Gastroesophageal sphincter (tissue), 4 donors: ENCODE measurements around the gene LDLRAD2. TPM values are rescaled to one million over a fixed set of nuclear protein-coding genes. Genes with fewer than 3 reads are reported as not detected.
"Not testable (repeated sequence)": the region's sequence is repeated elsewhere in the genome, so short reads cannot be mapped to it uniquely, and the experiment has no call there.

Experiments
- ATAC-seq: fragments of 150-250 bp; one replicate; pipeline ENCODE4 v1.9.1; 2016; ENCODE audit warnings: mild to moderate bottlenecking, moderate library complexity
- H3K27ac ChIP-seq, 4 donors: fragments of 200-600 bp; sonication (generic) in 3 of 4; 1 replicate in 3 of 4; 2 replicates in 1 of 4; pipeline ENCODE4 v1.5.1; 2016 to 2019
- H3K27me3 ChIP-seq: fragments of 200-600 bp; sonication (generic); one replicate; pipeline ENCODE4 v1.5.1; 2019
- H3K36me3 ChIP-seq, 2 donors: fragments of 200-600 bp; sonication (generic); one replicate each; pipeline ENCODE4 v1.5.1; 2019; ENCODE audit warnings: control low read depth in 1 of 2
- H3K4me1 ChIP-seq, 3 donors: fragments of 200-600 bp; sonication (generic); 1 replicate in 2 of 3; 2 replicates in 1 of 3; pipeline ENCODE4 v1.5.1; 2016 to 2019; ENCODE audit warnings: control low read depth in 2 of 3
- H3K4me3 ChIP-seq, 2 donors: fragments of 200-600 bp; sonication (generic); one replicate each; pipeline ENCODE4 v1.5.1; 2019; ENCODE audit warnings: mild to moderate bottlenecking in 1 of 2, moderate library complexity in 1 of 2
- H3K9me3 ChIP-seq, 3 donors: fragments of 200-600 bp; sonication (generic); one replicate each; pipeline ENCODE4 v1.5.1; 2017 to 2019; ENCODE audit warnings: control low read depth in 2 of 3
- CTCF ChIP-seq, 4 experiments: fragments of 200-600 bp in 2 of 4; fragments of 450-650 bp in 2 of 4; sonication (generic) in 1 of 4; IDR thresholded peaks; one replicate each; pipeline ENCODE4 v1.5.1; 2017 to 2019; ENCODE audit warnings: antibody characterized with exemption in 4 of 4, mild to moderate bottlenecking in 2 of 4, moderate library complexity in 2 of 4
- EP300 ChIP-seq: sonication (generic); formaldehyde crosslinking; IDR thresholded peaks from one replicate; pipeline ENCODE4 v1.6.1; 2017; ENCODE audit warnings: antibody characterized with exemption, mild to moderate bottlenecking
- POLR2A ChIP-seq, 2 donors: fragments of 450-650 bp; IDR thresholded peaks; one replicate each; pipeline ENCODE4 v1.6.1; 2017; ENCODE audit warnings: antibody characterized with exemption in 2 of 2, mild to moderate bottlenecking in 2 of 2, moderate library complexity in 1 of 2
- POLR2AphosphoS5 ChIP-seq: sonication (generic); formaldehyde crosslinking; IDR thresholded peaks from one replicate; pipeline ENCODE4 v1.6.1; 2017; ENCODE audit warnings: antibody characterized with exemption
- WGBS, 2 donors: methylation state at CpG; one replicate each; pipeline ENCODE4 v1.1.5; 2018; ENCODE audit warnings: low coverage in 1 of 2; 5-methylcytosine and 5-hydroxymethylcytosine counted together
- total RNA-seq, 4 donors: library from RNA; depleted of rRNA; stranded (reverse); fragments of >200 nt; gene quantifications; one replicate each; pipeline ENCODE4 v1.1.0, GENCODE V29; 2016

Gene LDLRAD2
- total RNA-seq, 4 donors from 2014 or later = 0.08 TPM; not detected in 3

- Histone ChIP-seq H3K27me3 (no peaks in the 10 kb centered on the region), H3K27ac (peak overlapping the region in 1 of 4 donors; percentile 51), H3K4me1 (no peaks in the 10 kb centered on the region), H3K36me3 (peaks cover 0 to 96% of the 10 kb centered on the region in 2 donors), H3K4me3 (no peak overlapping the region), H3K9me3 (no peaks in the 10 kb centered on the region)
- TF ChIP-seq CTCF (IDR thresholded peaks at IDR 0.05) (no peak), POLR2AphosphoS5 (no peak), POLR2A (IDR thresholded peaks at IDR 0.05) (no peak), EP300 (no peak)
- no peak for ATAC-seq
- WGBS, 2 donors = 60 to 85% methylated on average over 2 of the region's 2 CpGs
Observed at GRCh38 chr1:21824926-21825325, 12.9 kb downstream of the LDLRAD2 start.

DNA sequence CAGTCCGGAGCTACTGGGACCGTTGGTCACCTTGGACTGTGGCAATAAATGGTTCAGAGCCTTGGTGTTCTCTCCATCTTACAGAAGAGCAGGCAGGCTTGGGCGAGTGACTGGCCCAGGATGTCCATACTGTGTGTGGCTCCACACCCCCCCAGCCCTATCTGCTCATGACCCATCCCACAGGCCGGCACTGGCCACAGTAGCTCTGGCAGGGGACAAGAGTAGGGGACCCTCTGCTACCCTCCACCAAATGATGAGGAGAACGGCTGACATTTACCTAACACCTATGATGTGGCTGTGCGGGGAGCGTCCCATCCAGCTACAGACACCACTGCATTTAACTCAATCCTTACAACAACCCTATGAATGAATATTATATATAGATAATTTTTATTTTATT lies 13.3 kb downstream of the LDLRAD2 start:
- peaks cover 0 to 100% of the 10 kb centered on the region in 2 donors for H3K36me3 ChIP-seq
- TF ChIP-seq CTCF (IDR thresholded peaks at IDR 0.05) = no peak
- no peak for TF ChIP-seq POLR2A (IDR thresholded peaks at IDR 0.05)
- no peak for TF ChIP-seq EP300
- no peak for TF ChIP-seq POLR2AphosphoS5
- no peak overlapping the region for H3K4me3 ChIP-seq
- no peaks in the 10 kb centered on the region for H3K4me1 ChIP-seq
- H3K27ac ChIP-seq = no peak overlapping the region
- H3K9me3 ChIP-seq = no peaks in the 10 kb centered on the region
- no peak for ATAC-seq
- H3K27me3 ChIP-seq = no peaks in the 10 kb centered on the region
- 69 to 92% methylated on average over 4 of the region's 7 CpGs for WGBS, 2 donors

DNA sequence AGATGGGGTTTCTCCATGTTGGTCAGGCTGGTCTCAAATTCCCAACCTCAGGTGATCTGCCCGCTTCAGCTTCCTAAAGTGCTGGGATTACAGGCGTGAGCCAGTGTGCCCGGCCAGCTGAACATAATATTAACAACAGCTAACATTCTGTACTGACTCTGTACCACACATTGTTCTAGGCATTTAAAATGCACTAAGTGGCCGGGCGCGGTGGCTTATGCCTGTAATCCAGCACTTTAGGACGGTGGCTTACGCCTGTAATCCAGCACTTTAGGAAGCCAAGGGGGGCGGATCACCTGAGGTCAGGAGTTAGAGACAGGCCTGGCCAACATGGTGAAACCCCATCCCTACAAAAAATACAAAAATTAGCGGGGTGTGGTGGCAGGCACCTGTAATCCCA lies 14.6 kb downstream of the LDLRAD2 start:
- H3K9me3 ChIP-seq, H3K4me3 ChIP-seq, ATAC-seq, H3K27me3 ChIP-seq, H3K4me1 ChIP-seq, H3K27ac ChIP-seq: not testable (repeated sequence)
- peaks cover 0 to 100% of the 10 kb centered on the region in 2 donors for H3K36me3 ChIP-seq
- WGBS, 2 donors = 93% methylated on average over 3 of the region's 10 CpGs; no CpG with 5 or more reads in 1 of the 2 donors

DNA sequence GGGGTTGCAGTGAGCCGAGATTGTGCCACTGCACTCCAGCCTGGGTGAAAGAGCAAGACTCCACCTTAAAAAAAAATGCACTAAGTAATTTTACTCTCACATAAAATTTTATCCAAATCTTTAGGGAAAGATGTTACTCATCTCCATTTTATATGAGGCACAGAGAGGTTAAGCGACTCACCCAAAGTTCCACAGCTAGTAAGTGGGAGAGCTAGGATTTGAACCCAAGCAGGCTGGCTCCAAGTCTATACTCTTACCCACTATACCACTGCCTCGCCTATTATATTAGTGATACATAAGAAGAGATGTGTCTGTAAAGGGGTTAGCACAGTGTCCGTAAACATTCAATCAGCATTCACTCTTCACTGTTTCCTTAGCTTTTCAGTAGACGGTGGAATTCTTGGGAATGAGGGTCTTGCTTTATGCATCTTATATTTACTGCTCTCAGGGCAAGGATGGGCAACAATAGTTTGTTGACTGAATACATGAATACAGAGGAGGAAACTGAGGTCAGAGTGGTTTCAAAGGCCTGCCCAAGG lies 15.1 kb downstream of the LDLRAD2 start:
- TF ChIP-seq POLR2AphosphoS5 = no peak
- no peak for TF ChIP-seq POLR2A (IDR thresholded peaks at IDR 0.05)
- no peak for TF ChIP-seq CTCF (IDR thresholded peaks at IDR 0.05)
- no peak for TF ChIP-seq EP300
- Histone ChIP-seq H3K9me3 (no peaks in the 10 kb centered on the region), H3K27me3 (no peaks in the 10 kb centered on the region), H3K4me3 (no peak overlapping the region), H3K4me1 (no peaks in the 10 kb centered on the region), H3K27ac (no peak overlapping the region), H3K36me3 (peaks cover 0 to 100% of the 10 kb centered on the region in 2 donors)
- ATAC-seq = no peak
- 79 to 85% methylated on average over 4 to 5 of the region's 5 CpGs for WGBS, 2 donors

GRCh38 chr1:21828075-21828474 lies 16.0 kb downstream of the LDLRAD2 start:
- WGBS, 2 donors = 93% methylated on average over 3 of the region's 13 CpGs; no CpG with 5 or more reads in 1 of the 2 donors
- peaks cover 0 to 100% of the 10 kb centered on the region in 2 donors for H3K36me3 ChIP-seq
- no peak overlapping the region for H3K4me3 ChIP-seq
- H3K27ac ChIP-seq = no peak overlapping the region
- no peaks in the 10 kb centered on the region for H3K9me3 ChIP-seq
- H3K4me1 ChIP-seq = no peaks in the 10 kb centered on the region
- ATAC-seq = no peak
- TF ChIP-seq POLR2AphosphoS5 (no peak), EP300 (no peak), POLR2A (IDR thresholded peaks at IDR 0.05) (no peak), CTCF (IDR thresholded peaks at IDR 0.05) (no peak)
- H3K27me3 ChIP-seq = no peaks in the 10 kb centered on the region
